NCI-H69 (cell line): ENCODE measurements around the gene OSGEPL1.
"Not testable (repeated sequence)": the region's sequence is repeated elsewhere in the genome, so short reads cannot be mapped to it uniquely, and the experiment has no call there.

Experiments
- DNase-seq: peaks from one replicate; lab custom pipeline; 2025; lab: John Stamatoyannopoulos, UW

The OSGEPL1 gene, protein sequence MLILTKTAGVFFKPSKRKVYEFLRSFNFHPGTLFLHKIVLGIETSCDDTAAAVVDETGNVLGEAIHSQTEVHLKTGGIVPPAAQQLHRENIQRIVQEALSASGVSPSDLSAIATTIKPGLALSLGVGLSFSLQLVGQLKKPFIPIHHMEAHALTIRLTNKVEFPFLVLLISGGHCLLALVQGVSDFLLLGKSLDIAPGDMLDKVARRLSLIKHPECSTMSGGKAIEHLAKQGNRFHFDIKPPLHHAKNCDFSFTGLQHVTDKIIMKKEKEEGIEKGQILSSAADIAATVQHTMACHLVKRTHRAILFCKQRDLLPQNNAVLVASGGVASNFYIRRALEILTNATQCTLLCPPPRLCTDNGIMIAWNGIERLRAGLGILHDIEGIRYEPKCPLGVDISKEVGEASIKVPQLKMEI

DNA sequence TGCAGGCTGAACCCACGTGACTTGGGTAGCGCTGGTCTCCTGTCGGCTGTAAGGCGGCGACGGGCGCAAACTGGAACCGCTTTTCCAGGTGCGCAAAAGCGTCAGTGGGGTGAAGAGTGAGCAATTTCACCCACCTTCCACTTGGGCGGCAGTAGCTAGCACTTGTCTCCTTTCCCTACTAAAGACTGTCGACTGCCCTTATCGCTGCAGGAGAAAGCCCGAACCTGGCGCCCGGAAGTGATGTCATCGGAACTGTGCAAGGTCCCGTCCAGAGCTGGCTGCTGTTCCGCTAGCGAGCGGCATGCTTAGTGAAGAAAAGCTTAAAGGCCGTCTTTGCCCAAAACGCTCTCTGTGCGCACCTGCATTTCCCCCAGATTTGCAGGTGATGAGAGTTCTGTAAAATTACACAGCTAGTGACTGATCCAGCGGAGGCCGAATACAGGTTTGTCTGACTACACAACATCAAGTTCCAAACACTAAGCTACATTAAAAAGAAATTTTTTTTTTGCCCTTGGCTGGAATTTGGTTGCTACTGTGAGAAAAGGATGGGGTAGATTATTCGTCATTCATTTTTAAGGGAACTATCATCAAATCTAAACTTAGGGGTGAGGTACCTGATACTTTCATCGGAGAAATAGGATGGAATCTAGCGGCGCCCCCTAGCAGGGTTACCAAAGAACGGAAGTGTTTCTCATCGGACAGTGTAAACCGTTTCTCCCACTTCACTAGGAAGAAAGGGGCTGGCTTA is at the start of gene OSGEPL1:
TSS of gene OSGEPL1 (minus strand) at position 242 of the 748 bp plus-strand sequence. CDS start 1,152 bp downstream, outside the sequence.
- DNase-seq = peak; percentile 93

- DNase-seq = no peak
Observed at GRCh38 chr2:189803431-189803830, 40.8 kb upstream of the OSGEPL1 start.

DNA sequence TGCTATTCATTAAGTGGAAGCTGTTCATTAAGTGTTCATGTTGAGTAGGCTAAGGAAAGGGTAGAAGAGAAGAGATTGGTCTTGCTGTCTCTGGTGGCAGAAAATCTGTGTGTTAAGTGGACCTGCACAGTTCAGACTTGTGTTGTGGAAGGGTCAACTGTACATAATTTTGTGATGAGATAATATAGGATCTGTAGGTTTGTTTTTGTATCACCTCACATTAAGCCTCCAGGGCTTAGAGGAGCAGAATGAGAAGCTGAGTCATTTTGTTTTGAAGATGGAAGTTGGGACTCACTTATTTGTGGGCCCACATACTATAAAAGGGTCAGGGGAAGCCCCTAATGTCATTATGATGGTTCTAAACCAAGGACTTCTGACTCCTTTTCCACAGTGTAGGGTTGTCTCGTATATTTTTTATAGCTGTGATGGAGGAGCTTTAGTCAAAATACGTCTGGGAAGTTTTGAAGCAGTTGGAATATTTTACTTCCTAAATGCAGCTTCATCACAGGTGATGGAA is 39.9 kb upstream of the OSGEPL1 start:
- DNase-seq = no peak

- no peak for DNase-seq
Observed at GRCh38 chr2:189799531-189799930, 36.9 kb upstream of the OSGEPL1 start.

DNA sequence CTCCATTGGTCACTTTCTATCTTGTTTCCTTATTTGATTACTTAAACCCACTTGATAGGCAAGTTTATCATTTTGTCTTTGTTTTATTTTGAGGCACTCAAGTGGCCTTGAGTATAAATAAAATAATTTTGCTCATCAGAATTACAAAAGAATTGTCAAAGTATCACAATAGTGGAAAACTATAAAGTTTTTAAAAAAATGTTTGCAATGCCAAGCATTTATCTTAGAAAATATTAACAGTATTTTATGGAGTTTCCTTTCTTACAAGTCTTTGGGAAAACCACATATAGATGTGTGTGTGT is 36.4 kb upstream of the OSGEPL1 start:
- DNase-seq = no peak

DNA sequence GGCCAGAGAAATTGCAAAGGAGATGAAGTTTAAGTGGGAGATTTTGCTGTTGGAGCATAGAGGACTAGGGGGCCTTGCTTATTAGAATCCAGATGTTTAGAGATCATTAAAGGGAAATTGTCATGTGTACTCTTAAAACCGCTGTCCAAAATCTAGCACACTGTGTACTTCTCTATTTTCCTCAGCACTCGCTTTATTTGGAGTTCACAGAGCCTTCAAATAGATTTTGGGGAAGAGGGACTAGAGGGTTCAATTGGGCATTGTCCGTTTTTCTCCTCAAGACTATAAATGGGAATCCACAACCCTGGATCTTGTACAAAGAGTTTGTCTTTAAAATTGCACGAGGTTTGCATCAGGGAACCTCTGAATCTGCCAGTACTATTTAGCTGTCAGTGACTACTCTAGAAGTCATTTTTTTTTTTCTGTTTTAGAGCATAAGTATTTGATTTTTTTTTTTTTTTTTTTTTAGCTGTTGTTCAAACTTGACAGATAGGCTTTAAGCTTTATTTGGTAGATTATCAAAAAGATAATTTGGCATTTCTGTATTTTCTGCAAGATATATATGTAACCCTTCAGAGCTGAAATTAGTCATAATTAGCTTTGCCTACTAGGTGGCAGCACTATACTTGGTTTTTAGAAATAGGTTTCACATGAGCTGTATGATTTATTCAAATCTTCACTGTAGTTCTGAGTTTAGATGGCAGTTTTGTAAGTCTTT is 35.9 kb upstream of the OSGEPL1 start:
- peak; percentile 21 for DNase-seq

DNA sequence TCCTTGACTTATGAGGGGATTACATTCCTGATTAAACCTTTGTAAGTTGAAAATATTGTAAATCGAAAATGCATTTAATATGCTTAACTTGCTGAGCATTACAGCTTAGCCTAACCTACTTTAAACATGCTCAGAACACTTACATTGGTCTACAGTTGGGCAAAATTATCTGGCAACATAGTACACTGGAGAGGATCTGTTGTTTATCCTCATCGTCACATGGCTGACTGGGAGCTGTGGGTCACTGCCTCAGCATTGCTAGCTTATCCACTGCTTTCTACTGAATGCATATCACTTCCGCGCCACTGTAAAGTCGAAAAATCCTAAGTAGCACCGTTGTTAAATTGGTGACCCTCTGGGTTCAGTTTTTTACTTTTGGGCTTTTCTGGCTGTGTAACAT is 35.3 kb upstream of the OSGEPL1 start:
- DNase-seq = no peak

GRCh38 chr2:189794310-189794709 is 31.7 kb upstream of the OSGEPL1 start:
- DNase-seq = no peak

DNA sequence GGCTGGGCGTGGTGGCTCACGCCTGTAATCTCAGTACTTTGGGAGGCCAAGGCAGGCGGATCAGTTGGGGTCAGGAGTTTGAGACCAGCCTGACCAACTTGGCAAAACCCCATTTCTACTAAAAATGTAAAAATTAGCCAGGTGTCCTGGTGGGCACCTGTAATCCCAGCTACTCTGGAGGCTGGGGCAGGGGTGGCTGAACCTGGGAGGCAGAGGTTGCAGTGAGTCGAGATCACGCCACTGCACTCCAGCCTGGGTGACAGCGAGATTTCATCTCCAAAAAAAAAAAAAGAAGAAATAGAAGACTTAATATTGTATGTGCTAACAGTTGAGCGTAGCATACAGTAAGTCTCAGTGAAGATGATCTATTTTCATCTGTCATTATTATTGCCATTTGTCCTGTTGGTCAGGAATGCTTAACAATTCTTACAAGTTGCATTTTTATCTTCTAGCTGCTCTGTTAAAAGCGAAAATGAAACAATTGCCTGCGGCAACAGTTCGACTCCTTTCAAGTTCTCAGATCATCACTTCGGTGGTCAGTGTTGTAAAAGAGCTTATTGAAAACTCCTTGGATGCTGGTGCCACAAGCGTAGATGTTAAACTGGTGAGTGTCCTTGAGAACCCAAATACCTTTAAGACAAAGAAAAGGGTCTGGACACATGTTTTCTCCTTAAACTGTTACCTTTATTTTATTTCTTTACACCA is 28.9 kb upstream of the OSGEPL1 start:
- no peak for DNase-seq

- peak; percentile 94 for DNase-seq
Observed at GRCh38 chr2:189783927-189784867, 21.6 kb upstream of the OSGEPL1 start, which contains the start of the genes ORMDL1 and PMS1. TSS of gene ORMDL1 (minus strand) at chr2:189784339. CDS start at chr2:189782595, 1,744 bp downstream. TSS of gene PMS1 (plus strand) at chr2:189784450. CDS start at chr2:189791810, 7,360 bp downstream.

- peak; percentile 55 for DNase-seq
Observed at GRCh38 chr2:189783451-189783926, 20.9 kb upstream of the OSGEPL1 start.

- no peak for DNase-seq
Observed at GRCh38 chr2:189782221-189782671, 19.7 kb upstream of the OSGEPL1 start.

GRCh38 chr2:189772212-189772611 is 9.6 kb upstream of the OSGEPL1 start:
- DNase-seq = no peak

- DNase-seq = no peak
Observed at GRCh38 chr2:189770590-189771322, 8.2 kb upstream of the OSGEPL1 start.

DNA sequence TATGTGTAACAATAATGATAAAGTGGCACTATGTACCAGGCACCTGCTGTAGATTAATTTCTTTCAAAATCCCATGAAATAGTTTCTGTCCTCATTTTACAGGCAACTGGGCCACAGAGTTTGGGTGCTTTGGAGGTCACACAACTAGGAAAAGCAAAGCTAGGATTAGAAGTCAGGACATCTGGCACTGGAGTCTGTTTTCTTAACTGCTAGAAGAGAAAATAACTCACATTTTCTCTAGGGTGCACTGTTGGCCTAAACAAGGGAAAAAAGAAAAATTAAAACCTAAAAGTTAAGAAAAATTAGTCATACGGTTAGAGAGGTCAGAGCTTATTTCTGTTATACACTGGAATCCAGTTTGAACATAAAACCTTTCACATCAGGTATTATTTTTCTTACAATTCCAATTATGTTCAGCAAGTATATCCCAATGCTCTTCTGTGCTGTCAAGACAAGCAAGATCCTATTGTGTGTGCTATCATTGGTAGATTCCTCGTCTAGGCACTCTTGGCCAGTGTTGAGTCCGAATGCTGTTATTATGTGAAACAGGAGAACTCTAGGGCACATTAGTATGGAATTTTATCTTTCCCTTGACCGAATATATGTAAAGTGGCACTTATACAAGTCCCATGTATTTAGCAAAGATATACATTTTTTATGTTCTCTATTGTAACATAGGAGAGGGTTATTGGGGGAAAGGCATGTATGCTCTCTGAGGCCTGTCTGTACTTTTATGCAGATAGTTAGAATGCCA is 1.5 kb upstream of the OSGEPL1 start:
- DNase-seq = peak; percentile 6

DNA sequence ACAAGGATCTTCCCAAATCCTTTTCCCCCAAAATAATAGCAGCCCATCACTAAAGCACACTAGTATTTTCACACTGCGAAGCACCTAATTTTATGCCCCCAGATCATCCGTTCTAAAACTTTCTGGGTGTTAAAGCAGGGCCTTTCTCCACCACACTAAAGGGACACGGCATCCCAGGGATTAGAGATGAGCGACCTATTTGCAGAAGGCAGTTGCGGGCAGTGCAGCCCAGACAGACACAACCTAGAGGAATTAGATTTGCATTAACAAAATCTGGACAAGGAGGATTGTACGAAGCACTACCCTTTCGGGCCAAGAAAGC is 402 bp downstream of the OSGEPL1 start:
- DNase-seq = no peak

GRCh38 chr2:189760154-189760553 is 2.4 kb downstream of the OSGEPL1 start:
- DNase-seq = not testable (repeated sequence)

- no peak for DNase-seq
Observed at GRCh38 chr2:189756311-189756952, 6.2 kb downstream of the OSGEPL1 start.
